T-helper 17 cell (primary cell): ENCODE data around the gene NAGLU. TPM values are rescaled to one million over a fixed set of nuclear protein-coding genes. Genes with fewer than 3 reads are reported as not detected.

ENCODE experiments used
- ATAC-seq: fragments of 150-1000 bp; cut with Tn5 transposase; 2 replicates; pipeline ENCODE4 v1.10.0; 2021; ENCODE audit warnings: mild to moderate bottlenecking, moderate library complexity
- DNase-seq, 3 donors: peaks; one replicate each; pipeline versions ENCODE4 v3.0.0 to v3.0.0-alpha.2; 2020 to 2021
- H3K9me3 ChIP-seq: one replicate; pipeline ENCODE4 v1.7.0; 2013; ENCODE audit warnings: low read length, mild to moderate bottlenecking; ENCODE audit not compliant: control insufficient read depth, poor library complexity, severe bottlenecking
- H3K27ac Mint-ChIP-seq: one replicate; pipeline ENCODE4 v1.8.0; 2022; ENCODE audit warnings: mild to moderate bottlenecking, moderate library complexity, mixed read lengths
- H3K27me3 Mint-ChIP-seq: one replicate; pipeline ENCODE4 v1.8.0; 2022; ENCODE audit warnings: mixed read lengths
- H3K36me3 Mint-ChIP-seq: one replicate; pipeline ENCODE4 v1.8.0; 2022; ENCODE audit warnings: low read depth, mixed read lengths
- H3K4me1 Mint-ChIP-seq: one replicate; pipeline ENCODE4 v1.8.0; 2022; ENCODE audit warnings: mild to moderate bottlenecking, mixed read lengths
- H3K4me3 Mint-ChIP-seq: one replicate; pipeline ENCODE4 v1.8.0; 2022; ENCODE audit warnings: mild to moderate bottlenecking, moderate library complexity, mixed read lengths
- total RNA-seq, 4 donors: library from RNA in 2 of 4; stranded (reverse) in 2 of 4; gene quantifications; one replicate each; pipeline ENCODE4 v1.2.3 and lab custom pipeline; 2022 to 2026

NAGLU gene
- total RNA-seq, 2 donors from 2014 or later = 12.5 to 13.2 TPM

DNA sequence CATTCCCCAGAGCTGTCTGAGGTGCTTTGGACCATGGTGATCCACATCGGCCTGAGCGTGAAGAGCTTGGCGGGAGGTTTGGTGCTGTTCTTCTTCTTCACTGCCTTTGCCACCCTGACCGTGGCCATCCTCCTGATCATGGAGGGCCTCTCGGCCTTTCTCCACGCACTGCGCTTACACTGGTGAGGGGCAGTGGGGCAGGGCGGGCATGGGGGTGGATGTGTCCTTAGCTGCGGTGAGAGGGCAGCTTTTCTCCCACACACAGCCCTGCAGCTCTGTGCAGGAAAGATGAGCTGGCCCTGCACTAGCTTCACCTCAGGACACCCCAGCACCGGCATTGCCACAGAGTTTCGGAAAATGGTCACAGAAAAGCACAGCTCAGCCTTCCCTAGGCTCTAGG, 21.8 kb upstream of the NAGLU start:
- DNase-seq = no peak
- no peak overlapping the region for H3K4me3 Mint-ChIP-seq
- H3K27ac Mint-ChIP-seq = no peak overlapping the region
- H3K27me3 Mint-ChIP-seq = peaks cover 6% of the 10 kb centered on the region
- H3K9me3 ChIP-seq = no peaks in the 10 kb centered on the region
- H3K36me3 Mint-ChIP-seq = peaks cover 5% of the 10 kb centered on the region
- H3K4me1 Mint-ChIP-seq = peaks cover 8% of the 10 kb centered on the region
- ATAC-seq = no peak

DNA sequence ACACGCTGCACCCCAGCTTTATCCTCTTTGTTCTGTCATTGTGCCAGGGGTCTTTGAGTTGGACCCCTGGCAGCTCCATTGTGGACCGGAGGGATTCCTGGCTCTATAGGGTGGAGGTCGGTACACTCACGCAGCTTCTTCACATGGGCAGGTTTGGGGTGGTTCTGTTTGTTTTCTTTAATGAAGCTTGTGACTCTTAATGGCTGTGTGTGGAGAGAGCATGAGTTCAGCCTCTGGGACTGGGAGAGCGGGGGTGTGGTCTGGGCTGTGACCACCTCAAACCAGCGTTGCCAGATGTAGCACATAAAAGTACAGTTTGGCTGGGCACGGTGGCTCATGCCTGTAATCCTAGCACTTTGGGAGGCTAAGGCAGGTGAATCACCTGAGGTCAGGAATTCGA, 21.2 kb upstream of the NAGLU start:
- H3K4me1 Mint-ChIP-seq = peaks cover 8% of the 10 kb centered on the region
- ATAC-seq = no peak
- H3K9me3 ChIP-seq = no peaks in the 10 kb centered on the region
- no peak for DNase-seq
- peaks cover 6% of the 10 kb centered on the region for H3K27me3 Mint-ChIP-seq
- H3K27ac Mint-ChIP-seq = no peak overlapping the region
- peaks cover 5% of the 10 kb centered on the region for H3K36me3 Mint-ChIP-seq
- H3K4me3 Mint-ChIP-seq = no peak overlapping the region

DNA sequence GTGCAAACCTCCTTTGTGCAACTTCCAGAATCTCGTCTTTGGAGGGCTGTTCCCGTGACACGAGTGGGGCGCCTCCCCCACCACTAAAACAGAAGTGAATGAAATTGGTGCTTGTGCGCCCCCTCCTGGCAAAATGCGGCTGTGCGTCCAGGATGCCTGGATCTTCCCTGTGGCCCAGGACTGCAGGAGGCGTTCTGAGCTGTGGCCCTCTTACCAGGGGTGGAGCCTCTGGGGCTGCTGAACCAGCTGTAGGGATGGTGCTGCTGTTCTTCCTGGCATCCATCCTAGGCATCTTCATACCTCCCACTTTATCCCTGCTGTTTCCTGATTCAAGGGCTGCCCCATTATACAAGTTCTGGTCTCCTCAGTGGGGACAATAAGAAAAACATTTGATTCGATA, 18.5 kb upstream of the NAGLU start:
- Mint-ChIP-seq H3K4me3 (no peak overlapping the region), H3K27me3 (no peaks in the 10 kb centered on the region), H3K36me3 (peaks cover 3% of the 10 kb centered on the region), H3K4me1 (peaks cover 4% of the 10 kb centered on the region), H3K27ac (no peak overlapping the region)
- DNase-seq (peak; percentile 65 to 84 (median 70)), ATAC-seq (peak; percentile 90)
- H3K9me3 ChIP-seq = no peaks in the 10 kb centered on the region

DNA sequence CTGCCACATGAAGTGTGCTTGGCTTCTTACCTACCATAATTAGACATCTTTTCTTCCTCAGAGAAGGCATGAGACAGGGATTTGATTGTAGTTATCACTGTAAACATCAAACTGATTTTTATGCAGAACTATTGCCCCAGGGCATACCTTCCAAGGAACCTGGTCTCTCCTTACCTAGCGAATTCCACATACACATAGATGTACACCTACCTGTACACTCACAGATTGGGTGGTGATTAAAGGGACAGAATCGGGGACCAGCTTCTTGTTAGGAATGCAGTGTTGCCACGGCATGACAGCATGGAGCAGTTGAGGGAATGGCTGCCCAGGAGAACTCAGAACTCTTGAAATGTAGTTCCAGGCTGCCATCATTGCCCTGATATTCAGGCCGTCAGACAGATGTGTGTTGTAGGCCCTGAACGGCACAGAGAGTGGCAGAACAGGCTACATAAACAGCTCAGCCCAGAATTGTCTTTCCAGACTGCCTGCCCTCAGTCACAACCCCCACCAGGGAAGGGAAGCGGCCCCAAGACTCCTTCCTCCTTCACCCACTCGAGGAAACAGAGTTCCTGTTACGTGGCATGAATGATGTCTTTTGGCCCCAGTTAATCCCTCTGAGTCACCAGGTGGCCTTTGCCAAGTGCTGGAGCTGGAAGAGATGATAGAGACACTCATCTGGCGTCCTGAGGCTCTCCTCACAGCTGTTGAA, 17.8 kb upstream of the NAGLU start:
- Mint-ChIP-seq H3K4me3 (no peak overlapping the region), H3K27me3 (no peaks in the 10 kb centered on the region), H3K36me3 (peaks cover 3% of the 10 kb centered on the region), H3K27ac (no peak overlapping the region), H3K4me1 (peaks cover 4% of the 10 kb centered on the region)
- no peaks in the 10 kb centered on the region for H3K9me3 ChIP-seq
- ATAC-seq (no peak), DNase-seq (no peak)

DNA sequence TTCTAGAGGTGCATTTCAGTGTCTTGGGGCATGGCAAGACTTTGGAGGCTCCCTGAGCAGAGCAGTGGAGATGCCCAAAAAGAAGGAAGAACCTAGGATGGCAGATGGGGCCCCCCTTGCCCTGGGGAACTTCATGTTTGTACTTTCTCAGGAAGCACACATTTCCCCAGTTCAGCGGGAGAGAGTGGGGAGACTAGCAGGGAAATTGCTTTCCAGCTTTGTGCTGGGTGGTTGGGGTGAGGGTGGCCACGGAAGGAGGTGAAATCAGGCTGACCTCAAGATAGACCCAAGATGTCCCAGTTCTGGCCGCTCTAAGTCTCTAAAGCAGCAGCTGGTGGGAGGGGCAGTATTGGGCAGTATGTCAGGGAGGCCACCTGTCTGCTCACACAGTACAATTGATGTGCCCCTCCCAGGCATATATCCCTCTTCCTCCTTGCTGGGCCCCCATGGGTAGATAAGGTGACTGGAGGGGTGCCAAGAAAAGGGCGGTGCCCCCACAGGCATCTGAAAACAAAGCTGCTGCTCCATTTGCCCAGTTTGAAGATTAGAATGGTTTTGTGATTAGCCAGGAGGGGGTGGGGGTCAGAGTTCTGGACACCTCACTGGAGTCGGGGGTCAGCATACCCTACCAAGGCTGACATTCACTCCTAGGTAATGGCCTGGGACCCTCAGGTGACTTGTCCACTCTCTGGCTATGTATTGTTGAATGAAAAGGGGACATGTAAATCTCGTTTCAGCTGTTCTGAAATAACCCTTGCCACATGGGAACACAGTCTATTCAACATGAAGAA, 17.1 kb upstream of the NAGLU start:
- H3K36me3 Mint-ChIP-seq = peaks cover 3% of the 10 kb centered on the region
- H3K27ac Mint-ChIP-seq = no peak overlapping the region
- H3K4me1 Mint-ChIP-seq = peaks cover 4% of the 10 kb centered on the region
- no peaks in the 10 kb centered on the region for H3K27me3 Mint-ChIP-seq
- DNase-seq (no peak), ATAC-seq (no peak)
- H3K9me3 ChIP-seq = no peaks in the 10 kb centered on the region
- no peak overlapping the region for H3K4me3 Mint-ChIP-seq

DNA sequence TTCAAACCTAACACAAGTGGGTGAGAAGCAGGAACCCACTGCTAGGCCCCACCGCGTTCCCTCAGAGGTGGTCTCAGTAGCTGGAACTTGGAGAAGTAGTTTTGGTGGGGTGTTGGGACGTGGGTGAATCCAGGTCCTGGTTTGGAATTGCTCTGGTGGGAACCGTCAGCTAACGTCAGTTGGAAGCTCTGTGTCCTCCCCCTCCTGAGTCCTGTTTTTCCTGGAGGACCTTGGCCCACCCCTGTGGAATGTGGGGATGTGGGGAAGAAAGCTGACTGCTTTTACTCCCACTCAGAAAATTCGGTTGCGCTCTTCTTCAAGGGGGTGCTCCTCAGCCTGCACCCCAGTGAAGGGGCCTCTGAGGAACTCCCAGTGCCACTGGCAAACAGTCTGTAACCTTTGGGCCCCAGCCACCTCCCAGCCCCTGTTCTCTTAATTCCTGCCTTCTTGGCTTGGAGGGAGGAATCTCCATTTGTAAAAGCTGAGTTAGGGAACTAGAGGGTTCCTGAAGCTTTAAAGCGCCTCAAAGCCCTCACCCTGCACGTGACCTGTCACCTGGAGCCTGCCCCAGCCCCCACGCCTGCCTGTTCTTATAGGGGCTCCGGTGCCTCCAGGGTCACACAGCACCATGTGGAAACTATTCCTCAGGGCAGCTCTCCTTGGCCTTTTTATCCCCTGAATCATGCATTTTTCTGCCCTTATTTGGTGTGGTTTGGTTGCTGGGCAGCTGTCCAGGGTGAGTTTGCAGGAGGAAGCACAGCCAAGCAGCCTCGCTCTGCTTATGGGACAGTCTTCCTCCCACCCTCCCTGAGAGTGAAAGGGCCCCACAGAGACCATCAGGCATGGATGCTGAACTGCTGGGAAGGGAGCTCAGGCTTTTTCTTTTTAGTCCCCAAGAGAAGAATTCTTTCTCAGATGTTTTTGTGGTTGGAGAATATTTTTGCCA, 16.2 kb upstream of the NAGLU start:
- peaks cover 6% of the 10 kb centered on the region for H3K4me1 Mint-ChIP-seq

DNA sequence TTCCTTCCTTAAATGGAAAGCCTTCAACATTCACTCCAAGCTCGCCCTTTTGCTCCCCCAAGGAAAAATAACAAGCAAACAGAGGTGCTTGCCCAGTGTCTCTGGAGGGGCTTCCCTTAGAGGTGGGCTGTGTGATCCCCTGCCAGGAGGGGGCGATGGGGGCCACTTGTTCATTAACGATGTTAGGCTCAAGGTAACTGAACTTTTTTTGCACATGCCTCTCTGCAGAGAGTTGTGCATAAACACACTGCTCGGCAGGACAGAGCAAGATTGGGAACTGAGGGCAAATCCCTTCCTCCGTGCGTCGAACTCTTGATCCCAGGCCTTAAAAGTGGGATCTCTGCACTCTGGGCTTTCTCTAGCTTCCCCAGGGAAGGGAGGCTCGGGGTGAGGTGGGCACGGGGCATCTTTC, 15.5 kb upstream of the NAGLU start:
- H3K4me1 Mint-ChIP-seq = peaks cover 6% of the 10 kb centered on the region
- H3K27ac Mint-ChIP-seq = no peak overlapping the region
- peaks cover 3% of the 10 kb centered on the region for H3K36me3 Mint-ChIP-seq
- H3K27me3 Mint-ChIP-seq = no peaks in the 10 kb centered on the region
- ATAC-seq (no peak), DNase-seq (no peak)
- no peak overlapping the region for H3K4me3 Mint-ChIP-seq
- H3K9me3 ChIP-seq = no peaks in the 10 kb centered on the region

More for the DNA sequence above, 16.2 kb upstream of the NAGLU start:
- Mint-ChIP-seq H3K36me3 (peaks cover 3% of the 10 kb centered on the region), H3K27ac (no peak overlapping the region), H3K27me3 (no peaks in the 10 kb centered on the region), H3K4me3 (no peak overlapping the region)
- DNase-seq (no peak), ATAC-seq (no peak)
- no peaks in the 10 kb centered on the region for H3K9me3 ChIP-seq

DNA sequence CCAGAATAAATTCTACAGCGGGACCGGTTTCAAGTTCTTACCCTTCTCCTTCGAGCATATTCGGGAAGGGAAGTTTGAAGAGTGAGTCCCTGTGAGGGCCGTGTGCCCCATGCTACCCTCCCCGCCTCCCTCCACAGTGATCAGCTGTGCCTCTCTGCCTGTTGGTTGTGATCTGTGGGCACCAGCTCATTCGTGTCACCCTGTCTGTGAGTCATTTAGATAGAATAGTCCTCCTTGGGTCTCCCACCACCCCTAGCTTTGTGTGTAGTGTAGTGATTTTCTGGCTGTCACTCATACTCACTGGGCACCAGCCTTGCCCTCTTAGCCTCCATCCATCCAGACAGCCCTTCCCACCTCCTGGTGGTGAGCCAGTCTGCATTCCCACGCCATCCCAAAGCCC, 15.0 kb upstream of the NAGLU start:
- ATAC-seq (no peak), DNase-seq (no peak)
- Mint-ChIP-seq H3K27ac (no peak overlapping the region), H3K4me3 (no peak overlapping the region), H3K27me3 (no peaks in the 10 kb centered on the region), H3K36me3 (peaks cover 3% of the 10 kb centered on the region), H3K4me1 (peaks cover 6% of the 10 kb centered on the region)
- H3K9me3 ChIP-seq = no peaks in the 10 kb centered on the region

DNA sequence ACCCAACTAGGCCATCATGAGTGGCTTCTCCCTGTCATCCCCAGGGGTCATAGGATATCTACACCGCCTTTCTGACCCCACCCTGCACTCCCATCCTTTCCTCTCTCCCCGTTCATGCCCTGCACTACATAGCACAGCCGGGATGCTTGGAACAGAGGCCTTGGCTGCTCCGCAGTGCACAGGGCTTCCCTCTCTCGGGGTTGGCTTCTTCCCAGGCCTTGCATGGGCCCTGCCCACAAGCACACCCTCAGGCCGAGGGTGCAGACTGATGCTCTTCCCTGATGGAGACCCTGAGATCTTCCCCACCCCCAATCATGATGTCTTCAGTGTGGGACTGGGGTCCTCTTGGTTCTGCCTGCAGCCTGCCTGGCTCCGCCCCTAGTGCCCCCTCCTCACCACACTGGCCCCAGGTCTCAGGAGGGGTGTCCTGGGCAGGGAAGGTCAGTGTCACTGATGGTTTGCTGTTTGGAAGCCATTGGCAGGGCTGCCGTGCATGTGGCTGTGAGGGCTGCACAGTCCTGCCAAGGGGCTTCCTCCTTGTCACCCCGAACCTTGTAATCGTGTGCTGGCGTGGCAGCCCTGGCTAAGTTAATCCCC, 14.3 kb upstream of the NAGLU start:
- DNase-seq (no peak), ATAC-seq (no peak)
- H3K36me3 Mint-ChIP-seq = peaks cover 3% of the 10 kb centered on the region
- H3K4me3 Mint-ChIP-seq = no peak overlapping the region
- H3K27me3 Mint-ChIP-seq = no peaks in the 10 kb centered on the region
- peaks cover 6% of the 10 kb centered on the region for H3K4me1 Mint-ChIP-seq
- no peak overlapping the region for H3K27ac Mint-ChIP-seq
- no peaks in the 10 kb centered on the region for H3K9me3 ChIP-seq

DNA sequence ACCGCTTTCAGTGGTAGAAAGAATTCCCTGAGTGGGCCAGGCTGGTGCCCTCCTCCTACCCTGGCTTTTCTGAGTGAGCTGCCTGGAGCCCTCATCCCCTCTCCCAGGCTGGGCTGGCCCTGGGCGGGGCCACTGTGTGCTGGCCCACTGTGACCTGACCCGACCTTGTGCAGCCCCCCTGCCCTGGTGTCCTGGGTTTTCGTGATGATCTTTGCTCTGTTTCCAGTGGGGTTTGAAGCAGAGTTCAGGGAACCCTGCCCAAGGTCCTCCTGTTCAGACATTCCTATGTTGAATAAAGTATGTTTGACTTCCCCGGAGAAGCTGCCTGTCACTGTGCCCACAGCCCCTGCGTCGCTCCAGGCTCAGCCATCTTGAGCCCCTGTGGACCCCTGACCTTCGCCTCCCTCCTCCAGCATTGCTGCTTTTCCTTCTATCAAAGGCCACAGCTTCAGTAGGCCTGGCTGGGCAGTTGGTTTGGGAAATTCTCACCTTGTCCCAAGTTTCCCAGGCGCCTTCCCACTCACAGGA, 13.7 kb upstream of the NAGLU start:
- Mint-ChIP-seq H3K36me3 (peaks cover 3% of the 10 kb centered on the region), H3K4me3 (no peak overlapping the region), H3K27me3 (no peaks in the 10 kb centered on the region), H3K4me1 (peaks cover 8% of the 10 kb centered on the region), H3K27ac (no peak overlapping the region)
- ATAC-seq = no peak
- DNase-seq = no peak
- no peaks in the 10 kb centered on the region for H3K9me3 ChIP-seq

DNA sequence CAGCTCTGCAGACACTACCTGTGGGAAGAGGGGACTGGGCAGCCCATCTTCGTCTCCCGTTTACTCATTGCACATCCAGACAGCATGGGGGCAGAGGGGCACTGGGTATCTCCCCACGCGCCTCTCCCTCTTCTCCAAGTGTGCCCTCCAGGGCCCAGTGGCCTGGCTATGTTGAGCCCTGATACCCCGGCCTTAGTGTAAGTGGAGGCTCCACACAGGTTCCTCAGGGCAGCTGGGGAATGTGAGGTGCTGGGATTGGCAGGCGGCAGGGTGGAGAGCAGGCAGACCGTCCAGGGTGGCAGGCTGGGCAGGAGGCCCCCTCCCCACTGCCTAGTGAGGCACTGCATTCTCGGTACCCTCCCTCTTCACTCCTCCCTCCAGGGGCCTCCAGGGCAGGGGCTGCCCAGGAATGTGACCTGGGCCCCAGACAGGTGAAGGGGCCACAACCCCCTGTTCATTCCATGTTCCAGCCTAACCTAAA, 13.2 kb upstream of the NAGLU start:
- no peaks in the 10 kb centered on the region for H3K9me3 ChIP-seq
- Mint-ChIP-seq H3K4me3 (no peak overlapping the region), H3K36me3 (peaks cover 3% of the 10 kb centered on the region), H3K27me3 (no peaks in the 10 kb centered on the region), H3K4me1 (peaks cover 5% of the 10 kb centered on the region), H3K27ac (no peak overlapping the region)
- DNase-seq (no peak), ATAC-seq (no peak)

DNA sequence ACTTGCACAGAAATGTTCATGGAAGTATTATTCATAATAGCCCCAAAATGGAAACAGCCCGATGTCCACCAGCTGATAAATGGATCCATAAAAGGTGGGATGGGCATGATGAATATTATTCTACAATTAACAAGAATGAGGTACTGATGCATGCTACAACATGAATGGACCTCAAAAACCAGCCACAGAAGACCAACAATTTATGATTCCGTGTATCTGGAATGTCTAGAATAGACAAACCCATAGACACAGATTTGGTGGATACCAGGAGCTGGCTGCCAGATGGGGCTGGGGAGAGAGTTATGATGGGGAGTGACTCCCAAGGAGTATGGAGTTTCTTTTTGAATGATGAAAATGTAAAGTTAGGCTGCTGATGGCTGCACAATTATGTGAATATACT, 10.8 kb upstream of the NAGLU start:
- H3K9me3 ChIP-seq = no peaks in the 10 kb centered on the region
- Mint-ChIP-seq H3K27ac (no peak overlapping the region), H3K4me1 (peaks cover 7% of the 10 kb centered on the region), H3K27me3 (no peaks in the 10 kb centered on the region), H3K4me3 (no peak overlapping the region), H3K36me3 (peaks cover 3% of the 10 kb centered on the region)
- DNase-seq (no peak), ATAC-seq (no peak)
